Measurements from ENCODE around the gene FNIP2.
"Not testable (repeated sequence)": the region's sequence is repeated elsewhere in the genome, so short reads cannot be mapped to it uniquely, and the experiment has no call there.

FNIP2 gene

DNA sequence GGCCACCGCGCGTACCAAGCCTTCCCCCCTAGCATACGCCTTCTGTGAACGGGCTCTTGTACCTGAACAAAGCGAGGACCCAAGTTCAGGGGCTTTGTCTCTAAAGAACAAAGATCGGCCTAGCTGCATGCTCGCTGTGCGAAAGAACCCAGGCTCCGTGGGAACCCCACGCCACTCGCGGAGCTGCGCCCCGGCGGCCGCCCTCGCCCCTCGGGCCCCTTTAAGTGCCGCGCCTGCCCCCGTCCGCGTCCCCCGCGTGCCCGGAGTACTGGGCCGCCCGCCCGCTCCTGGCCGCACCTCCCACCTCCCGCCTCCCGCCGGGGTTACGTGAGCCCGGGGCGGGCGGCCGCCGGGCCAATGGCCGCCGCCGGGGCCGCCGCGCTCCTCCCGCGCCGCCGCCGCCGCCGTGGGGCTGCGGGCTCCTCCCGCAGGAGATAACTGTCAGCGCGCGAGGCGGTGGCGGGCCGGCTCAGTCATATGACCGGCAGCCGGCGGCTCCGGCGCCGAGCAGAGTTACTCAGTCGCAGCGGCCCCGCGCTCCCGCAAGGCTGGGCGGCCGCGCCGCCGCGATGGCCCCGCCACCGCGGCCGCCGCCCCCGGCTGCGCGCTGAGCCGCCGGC lies at the start of gene FNIP2:
FNIP2 (plus strand) TSS at position 472 of the 620 bp plus-strand sequence. CDS start 187 bp downstream, outside the sequence.
- peak; percentile 49 to 51 for DNase-seq (ENCODE audit: low read depth in 2 of 2)

DNA sequence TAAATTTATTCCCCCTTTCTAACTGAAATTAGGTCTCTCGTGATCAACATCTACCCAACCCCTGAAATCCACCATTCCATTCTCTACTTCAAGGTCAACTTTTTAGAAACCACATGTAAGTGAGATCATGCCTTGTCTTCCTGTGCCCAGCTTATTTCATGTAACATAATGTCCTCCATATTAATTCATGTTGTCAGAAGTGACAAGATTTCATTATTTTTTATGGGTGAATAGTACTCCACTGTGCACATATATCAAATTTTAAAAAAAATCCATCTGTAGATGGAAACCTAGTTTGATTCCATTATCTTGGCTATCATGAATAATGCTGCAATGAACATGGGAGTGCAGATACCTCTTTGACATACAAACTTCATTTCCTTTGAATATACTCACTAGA lies 47.1 kb upstream of the FNIP2 start:
- DNase-seq (ENCODE audit: low read depth in 2 of 2): no peak

DNA sequence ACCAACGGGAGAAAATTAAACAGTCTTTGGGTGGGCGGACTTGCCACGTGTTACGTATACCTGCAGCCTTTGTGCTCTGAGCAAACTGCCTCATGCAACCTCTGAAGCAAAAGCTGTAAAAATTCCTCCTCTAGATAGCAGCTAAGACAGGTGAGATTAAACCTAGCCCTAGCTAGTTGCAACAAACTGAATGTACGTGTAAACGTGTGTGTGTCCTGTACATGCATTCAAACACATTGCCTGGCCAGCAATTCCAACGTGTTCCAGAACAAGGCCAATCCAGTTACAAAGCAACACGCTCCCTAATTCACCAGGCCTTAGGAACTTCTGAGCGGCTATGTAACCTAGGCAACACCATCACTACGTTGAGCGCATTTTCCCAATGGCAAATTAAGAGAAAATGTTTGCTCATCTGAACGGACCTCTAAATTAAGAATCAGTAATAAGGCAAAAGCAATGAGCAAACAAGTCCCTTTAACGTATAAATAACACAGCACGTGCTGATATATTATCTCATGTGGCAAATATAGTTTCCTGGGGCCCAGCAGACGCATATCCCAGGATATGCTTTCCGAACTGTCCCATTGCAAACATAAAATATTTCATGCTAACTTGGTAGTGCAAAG lies 46.4 kb upstream of the FNIP2 start:
- DNase-seq (ENCODE audit: low read depth in 2 of 2): no peak

DNA sequence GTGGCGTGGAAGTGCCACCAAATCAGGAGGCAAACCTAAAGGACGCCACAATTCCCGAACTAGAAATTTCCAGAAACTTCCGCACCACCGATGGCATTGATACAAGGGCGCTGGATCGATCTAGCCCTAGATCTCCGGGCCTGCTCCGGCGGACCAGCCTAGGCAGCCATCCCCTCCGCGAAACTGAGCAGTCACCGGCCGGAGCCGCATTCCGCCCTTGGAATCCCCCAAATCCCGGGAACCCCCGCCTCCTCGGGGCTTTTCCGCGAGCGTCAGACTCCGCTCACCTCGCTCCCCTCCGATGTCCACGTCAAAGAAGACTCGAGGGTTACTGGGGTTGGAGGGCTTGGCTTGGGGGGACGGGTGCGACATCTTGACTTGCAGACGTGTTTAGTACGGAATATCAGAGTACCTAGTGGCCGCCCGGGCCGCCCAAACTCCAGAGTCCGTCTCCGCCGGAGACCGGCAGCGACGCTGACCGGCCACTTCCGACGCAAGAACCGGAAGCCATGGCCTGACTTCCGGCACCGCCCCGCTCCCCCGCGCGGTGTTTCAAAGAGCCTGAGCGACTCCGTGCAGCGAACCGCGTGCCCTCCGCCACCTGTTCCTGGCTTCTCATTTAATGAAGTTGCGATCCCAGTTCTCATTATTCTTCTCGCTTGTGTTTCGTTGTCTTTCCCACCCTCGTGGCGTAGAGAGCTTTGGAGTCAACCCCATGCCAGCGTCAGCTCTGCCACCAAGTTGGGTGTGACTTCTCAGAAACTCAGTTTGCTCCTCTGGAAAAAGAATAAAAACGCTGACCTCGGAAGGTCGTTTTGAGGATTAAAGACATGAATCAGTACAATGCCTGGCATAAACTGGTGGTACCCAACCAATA lies 45.7 kb upstream of the FNIP2 start, which contains the start of gene PPID:
PPID (minus strand) TSS at position 480 of the 877 bp plus-strand sequence; CDS start at position 372, 108 bp downstream.
- peak; percentile 43 to 45 for DNase-seq (ENCODE audit: low read depth in 2 of 2)

DNA sequence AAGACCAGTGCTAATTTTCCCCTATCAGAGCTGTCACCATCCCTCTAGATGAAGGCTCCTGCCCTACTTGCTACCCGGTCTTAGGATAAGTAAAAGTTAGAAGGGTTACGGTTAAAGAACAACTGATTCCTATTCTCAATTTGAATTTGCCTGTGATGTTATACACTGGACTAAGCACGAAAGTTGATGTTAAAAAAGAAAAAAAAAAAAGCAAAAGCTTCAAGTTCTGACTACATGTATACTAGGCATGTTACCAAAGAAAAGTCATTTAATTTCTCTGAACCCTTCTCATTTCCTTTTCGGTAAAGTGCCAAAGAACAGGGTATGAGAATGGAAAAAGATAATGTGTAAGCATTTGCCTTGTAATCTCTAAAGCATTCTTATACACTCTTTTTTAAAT lies 44.2 kb upstream of the FNIP2 start:
- no peak for DNase-seq (ENCODE audit: low read depth in 2 of 2)

DNA sequence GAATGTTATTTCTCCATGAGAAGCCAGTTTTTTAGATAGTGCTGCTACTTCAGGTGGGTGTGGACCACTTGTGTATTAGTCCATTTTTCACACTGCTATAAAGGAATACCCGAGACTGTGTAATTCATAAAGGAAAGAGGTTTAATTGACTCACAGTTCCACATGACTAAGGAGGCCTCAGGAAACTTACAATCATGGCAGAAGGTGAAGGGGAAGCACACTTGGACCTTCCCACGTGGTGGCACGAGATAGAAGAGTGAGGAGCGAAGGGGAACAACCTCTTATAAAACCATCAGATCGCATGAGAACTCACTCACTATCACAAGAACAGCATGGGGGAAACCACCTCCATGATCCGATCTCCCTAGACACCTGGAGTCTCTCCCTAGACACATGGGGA lies 42.2 kb upstream of the FNIP2 start:
- no peak for DNase-seq (ENCODE audit: low read depth in 2 of 2)

DNA sequence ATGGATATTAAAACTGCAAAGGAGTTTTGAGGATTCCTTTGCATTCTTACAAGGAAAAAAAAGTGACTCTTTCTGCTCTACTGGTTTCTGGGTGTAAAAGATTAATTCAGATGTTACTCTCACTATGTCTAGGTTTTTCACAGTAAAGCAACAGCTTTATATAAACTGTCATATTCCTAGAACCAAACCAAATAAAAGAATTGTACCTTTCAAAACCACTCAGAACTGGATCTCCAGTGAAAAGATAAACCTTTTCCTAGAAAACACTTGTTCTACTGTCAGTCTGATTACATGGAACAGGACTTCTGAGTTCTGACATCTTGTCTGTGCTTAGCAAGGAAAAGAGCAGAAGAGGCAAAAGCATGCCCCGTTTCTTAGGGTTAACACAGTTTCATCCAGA lies 40.6 kb upstream of the FNIP2 start:
- DNase-seq (ENCODE audit: low read depth in 2 of 2): no peak

DNA sequence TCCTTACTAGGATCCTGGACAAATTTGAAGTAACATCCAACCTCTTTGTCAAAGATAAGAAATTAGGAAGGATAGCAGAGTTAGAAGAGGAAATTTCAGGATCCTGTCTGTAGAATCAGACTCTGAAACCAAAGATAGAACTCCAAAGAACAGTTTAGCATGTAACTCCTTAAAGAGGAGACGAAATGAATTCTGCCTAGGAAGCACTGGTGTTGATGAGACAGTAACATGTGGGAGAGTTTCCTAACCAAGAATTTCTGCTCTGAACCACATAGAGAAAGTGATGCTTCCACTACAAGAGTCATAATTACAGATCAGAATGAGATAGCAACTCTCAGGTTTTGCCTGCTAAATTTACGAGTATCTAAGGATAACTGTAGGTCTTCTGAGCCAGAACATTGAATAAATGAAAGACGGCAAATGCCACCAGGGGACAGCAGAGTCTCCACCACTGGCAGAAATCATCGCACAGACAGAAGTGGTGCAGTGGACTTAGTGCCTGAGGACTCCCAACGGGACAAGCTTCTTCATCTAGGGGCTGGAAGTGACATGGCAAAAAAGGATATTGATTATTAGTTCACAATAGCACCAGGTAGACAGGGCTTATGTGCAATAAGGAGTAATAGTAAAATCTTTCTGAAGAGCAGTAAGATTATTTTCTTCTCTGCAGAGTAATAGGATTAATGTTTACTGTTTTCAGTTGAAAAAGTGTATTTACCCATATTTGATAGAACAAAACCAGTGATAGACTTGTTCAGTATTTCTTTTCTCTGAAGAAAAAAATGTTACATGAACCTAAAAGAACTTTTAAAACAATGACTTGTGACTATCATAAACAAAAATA lies 38.9 kb upstream of the FNIP2 start:
- peak in 1 of 2 experiments; percentile 31 for DNase-seq (ENCODE audit: low read depth in 2 of 2)

DNA sequence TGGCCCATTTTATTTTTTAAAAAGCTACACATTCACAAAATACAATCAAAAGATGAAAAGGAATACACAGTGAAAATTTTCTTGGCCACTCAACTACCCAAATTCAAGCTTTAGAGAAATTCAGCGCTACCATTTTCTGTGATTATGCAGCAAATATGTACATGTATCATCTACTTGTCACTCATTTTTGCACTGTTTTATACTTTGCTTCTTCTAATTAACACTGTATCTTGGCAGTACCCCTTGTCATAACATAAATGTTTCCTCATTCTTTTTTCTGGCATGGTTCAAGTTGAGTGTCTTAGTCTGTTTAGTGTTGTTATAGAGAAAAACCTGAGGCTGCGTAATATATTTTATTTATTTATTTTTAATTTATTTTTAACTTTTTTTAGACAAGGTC lies 30.0 kb upstream of the FNIP2 start:
- no peak for DNase-seq (ENCODE audit: low read depth in 2 of 2)

DNA sequence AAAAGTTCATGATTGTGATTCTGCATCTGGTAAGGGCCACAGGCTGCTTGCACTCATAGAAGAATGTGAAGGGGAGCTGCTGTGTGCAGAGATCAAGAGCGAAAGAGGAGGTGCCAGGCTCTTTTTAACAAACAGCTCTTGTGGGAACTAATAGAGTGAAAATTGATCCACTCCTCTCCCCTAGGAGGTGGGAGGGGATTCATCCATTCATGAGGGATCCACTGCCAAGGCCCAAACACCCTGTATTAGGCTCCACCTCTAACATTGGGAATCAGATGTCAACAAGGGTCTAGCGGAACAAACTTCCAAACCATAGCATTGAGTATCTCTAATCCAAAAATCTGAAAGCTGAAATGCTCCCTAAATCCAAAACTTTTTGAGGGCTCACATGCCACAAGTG lies 29.2 kb upstream of the FNIP2 start:
- DNase-seq (ENCODE audit: low read depth in 2 of 2): no peak

DNA sequence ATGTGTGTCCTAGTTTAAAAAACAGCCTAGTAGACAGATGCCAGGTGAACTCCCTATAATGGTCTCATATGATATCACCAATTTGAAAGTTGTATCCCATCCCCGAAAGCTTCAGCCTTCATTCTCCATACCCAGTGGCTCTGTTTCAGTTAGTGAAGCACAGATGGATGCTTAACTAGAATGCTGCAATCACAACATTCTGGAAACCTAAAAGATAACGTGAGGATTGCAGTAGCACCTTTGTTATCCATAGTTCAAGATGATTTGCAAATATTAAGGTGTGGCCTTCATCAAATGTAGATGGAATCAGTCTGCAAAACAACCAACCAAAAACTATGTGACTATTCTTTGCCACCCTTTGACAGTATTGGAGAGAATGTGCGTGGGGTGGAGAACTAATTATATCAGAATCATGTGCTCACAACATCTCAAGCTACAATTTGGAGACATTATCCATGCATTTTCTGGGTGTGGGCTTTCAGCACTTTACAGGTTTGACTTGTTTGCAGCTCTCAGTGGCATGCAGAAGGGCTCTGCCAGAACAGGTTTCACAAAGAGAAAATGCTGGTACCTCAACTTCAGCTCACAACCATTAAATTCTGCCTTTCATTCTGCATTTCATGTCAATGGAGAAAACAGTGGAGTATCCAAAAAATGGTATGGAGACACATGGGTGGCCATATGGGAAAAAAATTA lies 27.4 kb upstream of the FNIP2 start:
- no peak for DNase-seq (ENCODE audit: low read depth in 2 of 2)

DNA sequence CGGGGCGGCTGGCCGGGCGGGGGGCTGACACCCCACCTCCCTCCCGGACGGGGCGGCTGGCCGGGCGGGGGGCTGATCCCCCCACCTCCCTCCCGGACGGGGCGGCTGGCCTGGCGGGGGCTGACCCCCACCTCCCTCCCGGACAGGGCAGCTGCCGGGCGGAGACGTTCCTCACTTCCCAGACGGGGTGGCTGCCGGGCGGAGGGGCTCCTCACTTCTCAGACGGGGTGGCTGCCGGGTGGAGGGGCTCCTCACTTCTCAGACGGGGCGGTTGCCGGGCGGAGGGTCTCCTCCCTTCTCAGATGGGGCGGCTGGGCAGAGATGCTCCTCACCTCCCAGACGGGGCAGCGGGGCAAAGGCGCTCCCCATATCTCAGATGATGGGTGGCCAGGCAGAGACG lies 22.3 kb upstream of the FNIP2 start:
- DNase-seq (ENCODE audit: low read depth in 2 of 2): not testable (repeated sequence)

DNA sequence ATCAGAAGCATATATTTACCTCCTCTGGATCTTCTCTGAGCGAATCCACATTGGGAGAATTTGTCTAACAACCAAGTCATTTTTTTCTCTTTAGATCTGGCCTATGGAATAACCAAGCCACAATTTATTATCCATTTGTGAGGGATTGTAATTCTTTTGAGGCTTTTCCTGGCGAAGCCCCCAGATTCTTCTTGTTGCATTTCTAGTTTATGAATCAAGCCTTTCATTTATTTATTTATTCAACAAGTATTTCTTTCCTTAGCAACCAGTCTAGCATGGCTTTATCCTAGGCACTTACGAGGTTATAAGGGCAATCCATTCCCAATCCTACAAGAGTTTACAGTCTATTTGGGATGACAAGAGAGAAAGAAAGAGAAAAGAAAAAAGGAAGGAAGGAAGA lies 18.4 kb upstream of the FNIP2 start:
- peak; percentile 78 to 79 for DNase-seq (ENCODE audit: low read depth in 2 of 2)

DNA sequence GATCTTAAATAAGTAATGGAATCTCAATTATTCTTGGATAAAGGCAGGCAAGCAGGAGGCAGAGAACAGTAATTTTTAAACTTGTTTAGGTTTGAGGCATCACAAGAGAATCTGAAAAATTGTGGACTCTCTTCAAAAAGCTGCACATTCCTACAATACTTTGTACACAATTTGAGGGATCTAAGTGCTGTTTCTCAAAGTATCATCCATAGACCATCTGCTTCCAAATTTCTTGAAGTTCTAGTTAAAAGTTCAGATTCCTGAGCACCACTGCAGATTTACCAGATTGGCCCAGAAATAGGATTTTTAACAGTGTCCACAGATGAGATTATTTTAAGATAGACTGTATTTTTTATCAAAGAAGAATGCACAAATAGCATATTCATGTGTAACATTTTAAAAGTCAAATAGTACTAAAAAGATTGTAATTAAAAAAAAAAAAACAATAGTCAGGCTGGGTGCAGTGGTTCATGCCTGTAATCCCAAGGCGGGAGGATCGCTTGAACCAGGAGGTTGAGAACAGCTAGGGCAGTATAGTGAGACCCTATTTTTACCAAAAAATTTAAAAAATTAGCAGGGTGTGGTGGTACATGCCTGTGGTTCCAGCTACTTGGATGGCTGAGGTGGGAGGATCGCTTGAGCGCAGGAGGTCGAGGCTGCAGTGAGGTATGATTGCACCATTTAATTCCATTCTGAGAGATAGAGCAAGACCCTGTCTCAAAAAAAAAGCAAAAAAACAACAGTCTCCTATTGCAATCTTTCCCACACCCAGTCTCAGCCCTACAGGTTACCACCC lies 14.2 kb upstream of the FNIP2 start:
- peak; percentile 28 to 34 for DNase-seq (ENCODE audit: low read depth in 2 of 2)

DNA sequence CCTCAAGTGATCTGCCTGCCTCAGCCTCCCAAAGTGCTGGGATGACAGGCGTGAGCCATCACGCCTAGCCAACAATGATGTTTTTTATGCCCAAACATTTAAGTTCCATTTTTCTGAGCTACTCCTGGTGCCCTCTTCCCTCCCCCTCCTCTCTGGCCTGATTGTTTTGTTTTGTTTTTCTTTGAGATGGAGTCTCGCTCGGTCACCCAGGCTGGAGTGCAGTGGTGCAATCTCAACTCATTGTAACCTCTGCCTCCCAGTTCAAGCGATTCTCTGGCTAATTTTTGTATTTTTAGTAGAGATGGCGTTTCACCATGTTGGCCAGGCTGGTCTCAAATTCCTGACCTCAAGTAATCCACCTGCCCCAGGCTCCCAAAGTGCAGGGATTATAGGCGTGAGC lies 13.0 kb upstream of the FNIP2 start:
- not testable (repeated sequence) for DNase-seq (ENCODE audit: low read depth in 2 of 2)

DNA sequence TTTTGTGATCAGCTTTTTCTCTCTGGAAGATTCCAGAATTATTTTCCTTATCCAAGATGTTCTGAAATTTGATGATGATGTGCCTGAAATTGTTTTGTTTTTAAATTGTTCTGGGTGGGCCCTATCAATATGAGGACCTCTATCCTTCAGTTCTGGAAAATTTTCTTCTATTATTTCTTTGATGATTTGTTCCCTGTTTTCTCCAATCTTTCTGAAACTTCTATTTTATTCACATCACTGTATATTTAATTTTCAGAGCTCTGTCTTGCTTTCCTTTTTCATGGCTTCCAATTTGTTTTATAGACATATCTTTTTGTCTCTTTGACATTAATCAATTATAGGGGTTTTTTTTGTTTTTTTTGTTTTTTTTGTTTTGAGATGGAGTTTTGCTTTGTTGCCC lies 12.2 kb upstream of the FNIP2 start:
- DNase-seq (ENCODE audit: low read depth in 2 of 2): no peak

DNA sequence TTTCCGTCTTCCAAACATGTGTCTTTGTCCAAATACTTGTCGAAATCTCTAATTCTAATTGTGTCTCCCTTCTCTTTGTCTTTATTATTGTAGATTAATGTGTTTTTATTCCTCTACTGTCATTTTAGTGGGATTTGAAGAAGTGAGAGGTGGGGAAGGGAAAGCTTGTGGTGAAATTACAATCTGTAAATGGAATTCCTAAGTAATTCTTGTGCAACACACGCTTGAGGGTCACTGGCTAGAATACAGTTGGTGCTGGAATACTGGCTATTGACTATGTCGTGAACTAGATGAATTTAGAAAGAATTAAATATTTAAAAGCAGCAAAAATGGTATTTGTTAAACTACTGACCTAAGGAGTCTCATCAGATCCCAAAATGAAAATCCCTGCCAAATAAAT lies 10.7 kb upstream of the FNIP2 start:
- DNase-seq (ENCODE audit: low read depth in 2 of 2): peak in 1 of 2 experiments; percentile 40

DNA sequence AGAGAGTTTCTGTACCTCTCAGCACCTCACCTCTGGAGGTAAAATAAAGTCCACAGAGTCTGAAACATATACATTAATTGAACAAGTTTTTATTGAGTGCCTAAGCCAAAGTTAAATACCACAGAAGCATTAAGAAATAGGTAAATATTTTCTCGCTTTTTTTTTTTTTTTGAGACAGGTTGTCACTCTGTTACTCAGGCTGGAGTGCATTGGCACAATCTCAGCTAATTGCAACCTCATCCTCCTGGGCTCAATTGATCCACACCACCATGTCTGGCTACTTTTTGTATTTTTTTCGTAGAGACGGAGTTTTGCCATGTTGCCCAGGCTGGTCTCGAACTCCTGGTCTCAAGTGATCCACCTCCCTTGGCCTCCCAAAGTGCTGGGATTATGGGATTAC lies 10.1 kb upstream of the FNIP2 start:
- DNase-seq (ENCODE audit: low read depth in 2 of 2): no peak

DNA sequence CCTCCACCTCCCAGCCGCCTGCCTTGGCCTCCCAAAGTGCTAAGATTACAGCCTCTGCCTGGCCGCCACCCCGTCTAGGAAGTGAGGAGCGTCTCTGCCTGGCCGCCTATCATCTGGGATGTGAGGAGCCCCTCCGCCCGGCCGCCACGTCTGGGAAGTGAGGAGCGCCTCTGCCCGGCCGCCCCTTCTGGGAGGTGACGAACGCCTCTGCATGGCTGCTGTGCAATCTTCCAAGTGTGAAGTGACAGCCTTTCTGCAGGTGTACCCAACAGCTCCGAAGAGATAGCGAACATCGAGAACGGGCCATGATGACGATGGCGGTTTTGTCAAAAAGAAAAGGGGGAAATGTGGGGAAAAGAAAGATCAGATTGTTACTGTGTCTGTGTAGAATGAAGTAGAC lies 9.3 kb upstream of the FNIP2 start:
- DNase-seq (ENCODE audit: low read depth in 2 of 2): not testable (repeated sequence)

DNA sequence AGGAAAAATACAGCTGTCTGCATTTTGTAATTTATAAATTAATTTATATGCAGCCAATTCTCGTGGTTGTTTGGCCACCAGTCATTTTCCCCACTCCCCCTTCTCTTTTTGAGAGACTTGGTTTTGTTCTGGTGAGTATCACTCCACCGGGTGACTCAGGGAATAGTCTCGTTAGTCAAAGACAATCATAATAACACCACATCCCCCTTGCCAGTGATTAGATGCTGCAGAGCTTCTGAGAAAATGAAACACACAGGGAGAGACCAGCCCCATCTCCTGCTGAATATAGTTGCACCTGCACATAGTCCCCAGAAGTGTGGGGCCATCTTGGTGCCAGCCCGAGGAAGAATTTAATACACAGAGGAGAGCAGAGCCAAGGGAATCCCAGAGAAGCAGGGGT lies 8.0 kb upstream of the FNIP2 start:
- DNase-seq (ENCODE audit: low read depth in 2 of 2): no peak
